ENCODE measurements around the gene FRA10AC1.

Gene FRA10AC1

DNA sequence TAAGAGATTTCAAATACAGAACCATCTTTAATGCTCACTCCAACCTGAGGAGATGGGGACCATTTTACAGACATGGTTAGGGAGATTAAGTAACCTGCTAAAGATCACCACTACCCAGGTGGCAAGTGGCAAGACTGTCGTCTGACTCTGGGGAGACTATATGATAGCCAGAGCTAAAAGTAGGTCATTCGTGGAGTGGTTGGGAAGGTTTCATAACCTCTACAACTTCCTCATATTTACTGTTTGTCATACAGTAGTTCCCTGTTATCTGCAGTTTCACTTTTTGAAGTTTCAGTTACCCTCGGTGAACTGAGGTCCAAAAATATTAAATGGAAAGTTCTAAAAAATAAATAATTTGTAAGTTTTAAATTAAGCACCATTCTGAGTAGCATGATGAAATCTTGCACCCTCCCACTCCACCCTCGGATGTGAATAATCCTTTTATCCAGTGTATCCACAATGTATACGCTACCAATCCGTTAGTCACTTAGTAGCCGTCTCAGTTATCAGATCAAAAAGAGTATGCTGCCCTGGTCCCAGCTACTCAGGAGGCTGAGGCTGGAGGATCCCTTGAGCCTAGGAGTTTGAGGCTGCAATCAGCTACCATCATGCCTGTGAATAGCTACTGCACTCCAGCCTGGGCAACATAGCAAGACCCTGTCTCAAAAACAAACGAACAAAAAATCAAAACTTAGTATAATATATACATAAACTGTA is 40.4 kb upstream of the FRA10AC1 start:
- DNase-seq (ENCODE audit: low spot score): no peak
- TF ChIP-seq, protein P1, sequence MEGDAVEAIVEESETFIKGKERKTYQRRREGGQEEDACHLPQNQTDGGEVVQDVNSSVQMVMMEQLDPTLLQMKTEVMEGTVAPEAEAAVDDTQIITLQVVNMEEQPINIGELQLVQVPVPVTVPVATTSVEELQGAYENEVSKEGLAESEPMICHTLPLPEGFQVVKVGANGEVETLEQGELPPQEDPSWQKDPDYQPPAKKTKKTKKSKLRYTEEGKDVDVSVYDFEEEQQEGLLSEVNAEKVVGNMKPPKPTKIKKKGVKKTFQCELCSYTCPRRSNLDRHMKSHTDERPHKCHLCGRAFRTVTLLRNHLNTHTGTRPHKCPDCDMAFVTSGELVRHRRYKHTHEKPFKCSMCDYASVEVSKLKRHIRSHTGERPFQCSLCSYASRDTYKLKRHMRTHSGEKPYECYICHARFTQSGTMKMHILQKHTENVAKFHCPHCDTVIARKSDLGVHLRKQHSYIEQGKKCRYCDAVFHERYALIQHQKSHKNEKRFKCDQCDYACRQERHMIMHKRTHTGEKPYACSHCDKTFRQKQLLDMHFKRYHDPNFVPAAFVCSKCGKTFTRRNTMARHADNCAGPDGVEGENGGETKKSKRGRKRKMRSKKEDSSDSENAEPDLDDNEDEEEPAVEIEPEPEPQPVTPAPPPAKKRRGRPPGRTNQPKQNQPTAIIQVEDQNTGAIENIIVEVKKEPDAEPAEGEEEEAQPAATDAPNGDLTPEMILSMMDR (IDR thresholded peaks at IDR 0.05; ENCODE audit: extremely low read depth, missing control alignments): no peak

DNA sequence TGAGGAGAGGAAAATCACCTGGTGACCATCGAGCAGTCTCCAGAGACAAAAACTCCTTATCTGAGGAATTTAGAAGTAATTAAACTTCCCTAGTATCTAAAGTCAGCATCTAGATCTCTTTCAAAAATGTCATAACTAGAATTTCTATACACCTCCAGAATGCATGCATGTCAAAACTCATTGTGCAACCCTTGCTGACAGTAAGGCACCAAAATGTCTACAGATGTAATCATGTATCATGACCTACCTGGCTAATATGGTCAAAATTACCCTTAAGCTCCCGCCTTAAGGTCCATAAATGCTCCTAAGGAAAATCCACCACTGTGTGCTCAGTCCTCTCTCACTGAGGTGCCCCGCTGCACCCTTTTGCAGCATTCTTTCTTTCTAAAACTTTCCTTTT is 39.0 kb upstream of the FRA10AC1 start:
- DNase-seq (ENCODE audit: low spot score): no peak
- TF ChIP-seq, protein P1 (IDR thresholded peaks at IDR 0.05; ENCODE audit: extremely low read depth, missing control alignments): no peak

DNA sequence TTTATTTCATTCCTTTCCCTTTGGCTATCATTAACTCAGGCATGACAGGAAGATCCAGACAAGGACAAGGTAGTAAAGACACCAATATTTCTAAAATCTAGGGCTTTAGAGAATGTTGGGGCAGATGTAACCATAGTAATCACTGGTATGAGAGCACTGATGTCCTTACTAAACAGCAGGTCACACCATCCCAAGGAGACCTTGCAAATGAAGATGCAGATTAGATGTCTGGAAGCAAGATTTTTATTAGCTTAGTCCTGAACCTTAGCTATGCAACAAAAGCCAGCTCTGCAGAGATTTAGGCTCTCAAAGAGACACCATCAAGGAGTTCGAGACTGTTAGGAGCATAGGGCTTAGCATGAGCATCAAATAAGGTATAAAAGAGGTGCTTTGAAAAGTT is 23.6 kb upstream of the FRA10AC1 start:
- TF ChIP-seq, protein P1 (IDR thresholded peaks at IDR 0.05; ENCODE audit: extremely low read depth, missing control alignments): no peak
- no peak for DNase-seq (ENCODE audit: low spot score)

DNA sequence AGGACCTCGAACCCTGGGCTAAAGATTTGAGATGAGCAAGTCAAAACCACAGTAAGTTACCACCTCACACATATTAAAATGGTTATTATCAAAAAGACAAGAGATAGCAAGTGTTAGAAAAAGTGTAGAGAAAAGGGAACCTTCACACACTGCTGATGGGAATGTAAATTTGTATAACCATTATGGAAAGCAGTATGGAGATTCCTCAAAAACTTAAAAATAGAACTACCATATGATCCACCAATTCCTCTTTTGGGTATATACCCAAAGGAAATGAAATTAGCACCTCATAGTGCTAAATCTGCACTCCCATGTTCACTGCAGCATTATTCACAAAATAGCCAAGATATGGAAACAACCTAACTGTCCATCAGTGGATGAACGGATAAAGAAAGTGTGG is 20.8 kb upstream of the FRA10AC1 start:
- no peak for DNase-seq (ENCODE audit: low spot score)
- TF ChIP-seq, protein P1 (IDR thresholded peaks at IDR 0.05; ENCODE audit: extremely low read depth, missing control alignments): no peak

DNA sequence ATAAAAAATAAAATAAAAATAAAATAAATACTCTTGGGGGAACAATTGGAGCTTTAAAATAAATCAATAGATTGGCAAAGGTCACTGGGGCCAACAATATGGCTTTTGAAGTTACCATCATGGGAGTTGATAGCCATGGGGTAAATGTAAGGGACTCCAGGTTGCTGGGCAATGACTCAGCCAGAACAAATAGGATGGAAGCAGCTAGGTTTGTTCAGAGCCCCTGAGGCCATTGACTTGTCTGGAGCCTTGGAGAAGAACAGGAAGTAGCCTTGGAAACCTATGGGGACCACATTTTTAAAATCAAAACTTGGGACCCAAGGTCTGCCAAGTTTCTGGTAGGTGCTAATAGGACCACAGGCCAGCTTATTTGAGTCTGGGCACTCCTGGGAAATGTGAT is 20.2 kb upstream of the FRA10AC1 start:
- DNase-seq (ENCODE audit: low spot score): no peak
- TF ChIP-seq, protein P1 (IDR thresholded peaks at IDR 0.05; ENCODE audit: extremely low read depth, missing control alignments): no peak

DNA sequence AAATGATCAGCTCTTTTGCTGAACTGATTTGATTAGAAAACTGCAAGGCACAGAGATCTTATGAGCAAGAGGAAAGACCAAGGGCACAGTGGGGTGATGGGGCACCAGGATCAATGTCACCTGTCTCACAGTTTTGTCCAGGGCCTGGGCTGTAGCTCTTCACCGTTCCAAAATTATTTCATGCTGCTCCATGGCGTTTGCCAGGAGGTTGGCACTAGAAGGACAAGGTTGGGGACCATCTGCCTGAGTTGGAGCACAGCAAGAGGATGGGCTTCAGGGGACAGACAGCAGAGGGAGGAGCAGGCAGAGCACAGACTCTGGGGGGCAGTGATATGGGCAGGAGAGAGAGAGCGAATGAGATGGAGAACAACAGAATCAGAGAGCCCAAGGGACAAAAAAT is 17.5 kb upstream of the FRA10AC1 start:
- TF ChIP-seq, protein P1 (IDR thresholded peaks at IDR 0.05; ENCODE audit: extremely low read depth, missing control alignments): no peak
- no peak for DNase-seq (ENCODE audit: low spot score)

DNA sequence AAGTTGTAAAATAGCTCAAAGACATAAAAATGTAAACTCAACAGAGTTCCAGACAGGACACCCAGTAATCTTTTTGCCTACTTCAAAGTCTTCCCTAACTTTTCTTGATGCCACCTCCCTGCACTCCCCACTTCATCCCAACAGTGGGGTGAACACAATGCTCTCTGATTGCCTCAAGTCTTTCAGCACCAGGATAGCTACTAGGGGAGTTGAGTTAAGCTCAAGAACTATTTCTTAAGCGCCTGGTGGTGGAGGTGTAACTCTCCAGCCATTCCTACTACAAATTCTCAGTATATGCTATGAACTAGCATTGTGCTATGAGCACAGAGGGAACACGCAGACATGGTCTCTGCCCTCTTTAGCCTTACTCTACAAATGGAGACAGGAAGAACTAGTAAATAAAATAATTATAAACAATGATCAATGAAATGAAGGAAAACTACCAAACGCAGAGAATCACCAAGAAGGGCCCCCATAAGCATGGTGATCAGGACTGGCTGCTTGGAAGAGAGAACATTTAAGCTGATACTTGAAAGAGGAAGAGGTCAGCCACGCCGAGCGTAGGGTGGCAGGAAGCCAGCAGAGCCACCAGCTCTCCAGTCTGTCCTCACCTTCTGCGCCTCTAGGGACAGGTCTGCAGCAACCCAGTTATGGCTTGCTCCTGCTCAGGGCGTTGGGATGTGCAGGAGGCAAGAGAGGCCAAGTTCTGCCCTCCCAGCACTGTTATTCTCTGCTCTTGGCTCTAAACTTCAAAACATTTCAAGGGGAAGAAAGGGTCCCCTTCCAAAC is 16.7 kb upstream of the FRA10AC1 start:
- peak; percentile 26 for DNase-seq (ENCODE audit: low spot score)

More for the DNA sequence above, 16.7 kb upstream of the FRA10AC1 start:
- TF ChIP-seq, protein P1 (IDR thresholded peaks at IDR 0.05; ENCODE audit: extremely low read depth, missing control alignments): no peak
